Adrenal gland (tissue), 5 donors: ENCODE results near the gene MADD.

Experiments
- CTCF ChIP-seq, 6 experiments: fragments of 450-650 bp in 4 of 6; fragments of 200-600 bp in 2 of 6; sonication (generic) in 1 of 6; IDR thresholded peaks; 1 replicate in 5 of 6; 2 replicates in 1 of 6; pipeline versions ENCODE4 v1.5.1 to v1.8.0; 2016 to 2021; ENCODE audit warnings: antibody characterized with exemption in 6 of 6, mild to moderate bottlenecking in 2 of 6, moderate library complexity in 1 of 6
- POLR2A ChIP-seq, 2 donors: fragments of 450-650 bp; IDR thresholded peaks; one replicate each; pipeline ENCODE4 v1.6.1; 2017; ENCODE audit warnings: antibody characterized with exemption in 2 of 2, mild to moderate bottlenecking in 2 of 2, moderate library complexity in 1 of 2
- donor health status: DM: no; HTN: no; CAD: no.

GRCh38 chr11:47234669-47235100 lies 35.2 kb upstream of the MADD start:
- TF ChIP-seq CTCF (IDR thresholded peaks at IDR 0.05) (no peak), POLR2A (IDR thresholded peaks at IDR 0.05) (peak in 1 of 2 donors; percentile 65)
